Measurements from ENCODE around the gene ACTRT2. TPM values are rescaled to one million over a fixed set of nuclear protein-coding genes. Genes with fewer than 3 reads are reported as not detected.
A peak's percentile ranks its signal among the peaks of the same experiment; 100 is the strongest.

ACTRT2 gene
- total RNA-seq, 1 experiment from 2014 or later, result not detected

GRCh38 chr1:3070644-3071564 lies 49.6 kb downstream of the ACTRT2 start:
- no peak overlapping the region for H2AFZ ChIP-seq (ENCODE audit: low read length)
- H2BK15ac ChIP-seq (ENCODE audit: low read depth, low read length), result no peak overlapping the region
- H3K36me3 Mint-ChIP-seq (ENCODE audit: insufficient read depth in 1 of 3, low read depth in 3 of 3), result no peaks in the 10 kb centered on the region
- DNase-seq, result peak; percentile 51
- peak overlapping the region; percentile 43 to 73; a peak in 4 of 5 replicates for H3K4me3 Mint-ChIP-seq
- H3K9me3 ChIP-seq (ENCODE audit: control insufficient read depth, low read depth, low read length), result no peaks in the 10 kb centered on the region
- no peaks in the 10 kb centered on the region for H4K20me1 ChIP-seq (ENCODE audit: control insufficient read depth, insufficient read depth, insufficient read length)
- H4K5ac ChIP-seq (ENCODE audit: insufficient read length, low read depth, low read length), result no peak overlapping the region
- H3K23me2 ChIP-seq (ENCODE audit: insufficient read length, low read depth, low read length, poor library complexity, severe bottlenecking), result peaks cover 12% of the 10 kb centered on the region
- peak overlapping the region; percentile 26 for H3K4me2 ChIP-seq (ENCODE audit: insufficient read depth, insufficient read length, low read length)
- peaks cover 69% of the 10 kb centered on the region for H3K27me3 ChIP-seq (ENCODE audit: insufficient read depth, low read length)
- peaks cover 84% of the 10 kb centered on the region for H3K27me3 Mint-ChIP-seq (ENCODE audit: low read depth)
- no peak overlapping the region for H3K14ac ChIP-seq (ENCODE audit: insufficient read depth, low read length)
- H4K8ac ChIP-seq (replicated peaks; ENCODE audit: insufficient read length, low read depth, low read length), result no peak overlapping the region
- no peaks in the 10 kb centered on the region for H3K79me1 ChIP-seq (ENCODE audit: insufficient read depth, low read depth, low read length, poor library complexity, severe bottlenecking)
- H3T11ph ChIP-seq (ENCODE audit: low read length), result no peak overlapping the region
- H2BK120ac ChIP-seq (ENCODE audit: low read depth, low read length, poor library complexity, severe bottlenecking), result no peak overlapping the region
- H2BK5ac ChIP-seq (ENCODE audit: insufficient read length, low read length), result no peak overlapping the region
- no peaks in the 10 kb centered on the region; a peak in 1 of 5 replicates for H3K9me3 Mint-ChIP-seq
- no peaks in the 10 kb centered on the region for H3K79me2 ChIP-seq (ENCODE audit: insufficient read depth, low read length)
- H2BK12ac ChIP-seq (ENCODE audit: insufficient read length, low read depth, low read length), result no peak overlapping the region
- H3K4me1 ChIP-seq (ENCODE audit: insufficient read depth, low read length), result peaks cover 4% of the 10 kb centered on the region; the same call in 1 of the 2 replicates
- no peak overlapping the region for H3K4ac ChIP-seq (ENCODE audit: low read depth, low read length)
- no peak for TF ChIP-seq CTCF (conservative IDR thresholded peaks at IDR 0.05)
- H3K9ac ChIP-seq (ENCODE audit: extremely low read depth, insufficient read length, low read length), result no peak overlapping the region
- H3K23ac ChIP-seq (ENCODE audit: insufficient read length, low read depth, low read length), result no peak overlapping the region
- no peak overlapping the region for H3K18ac ChIP-seq (ENCODE audit: insufficient read length, low read depth, low read length)
- WGBS (ENCODE audit: extremely low coverage, insufficient read length, low lambda C conversion rate), result no CpG with 5 or more reads among the region's 97 CpGs
- peaks cover 8 to 21% of the 10 kb centered on the region in 2 experiments for H3K4me1 Mint-ChIP-seq
- H4K91ac ChIP-seq (ENCODE audit: insufficient read length, low read depth, low read length), result no peak overlapping the region
- no peak overlapping the region for H2AK5ac ChIP-seq (ENCODE audit: insufficient read length, low read length)
- H2BK20ac ChIP-seq (ENCODE audit: low read depth, low read length, poor library complexity, severe bottlenecking), result no peak overlapping the region
- no peak overlapping the region for H3K56ac ChIP-seq (ENCODE audit: insufficient read length, low read depth, low read length)
- H3K27ac ChIP-seq (ENCODE audit: insufficient read length, low read depth, low read length), result no peak overlapping the region
- H3K27ac Mint-ChIP-seq, result no peak overlapping the region
